ENCODE data around the gene PFKL.

GRCh38 chr21:44363278-44363677 is 63.4 kb downstream of the PFKL start:
- TF ChIP-seq POLR2A (IDR thresholded peaks at IDR 0.05; ENCODE audit: borderline replicate concordance, extremely low read depth, insufficient read depth, insufficient read length) (no peak), CEBPB (IDR thresholded peaks at IDR 0.05; ENCODE audit: low read depth) (no peak)

Measured in HCT116 (cell line).